Transverse colon (tissue), 4 donors: ENCODE measurements around the gene HDAC4. TPM values are rescaled to one million over a fixed set of nuclear protein-coding genes. Genes with fewer than 3 reads are reported as not detected.

ENCODE experiments used
- DNase-seq: peaks from one replicate; pipeline ENCODE4 v3.0.0-alpha.2; 2019
- H3K27ac ChIP-seq, 4 donors: fragments of 200-600 bp; sonication (generic); 2 replicates each; pipeline ENCODE4 v1.5.1; 2016 to 2018; ENCODE audit warnings: inconsistent platforms in 4 of 4
- H3K27me3 ChIP-seq: fragments of 200-600 bp; sonication (generic); 2 replicates; pipeline ENCODE4 v1.5.1; 2017; ENCODE audit warnings: inconsistent platforms
- H3K36me3 ChIP-seq, 4 donors: fragments of 200-600 bp; sonication (generic); 2 replicates each; pipeline ENCODE4 v1.5.1; 2017 to 2019; ENCODE audit warnings: inconsistent platforms in 4 of 4
- H3K4me1 ChIP-seq, 4 donors: fragments of 200-600 bp; sonication (generic); 2 replicates each; pipeline ENCODE4 v1.5.1; 2017 to 2020; ENCODE audit warnings: inconsistent platforms in 4 of 4
- H3K4me3 ChIP-seq, 4 donors: fragments of 200-600 bp; sonication (generic); 1 replicate in 1 of 4; 2 replicates in 3 of 4; pipeline versions ENCODE4 v1.5.1 to v1.6.1; 2017 to 2019; ENCODE audit warnings: inconsistent platforms in 4 of 4
- H3K9me3 ChIP-seq, 2 donors: fragments of 200-600 bp; sonication (generic); 2 replicates each; pipeline ENCODE4 v1.5.1; 2017 to 2019; ENCODE audit warnings: inconsistent platforms in 2 of 2
- CTCF ChIP-seq, 5 experiments: fragments of 200-600 bp in 3 of 5; fragments of 450-650 bp in 2 of 5; sonication (generic) in 3 of 5; IDR thresholded peaks; 1 replicate in 2 of 5; 2 replicates in 3 of 5; pipeline ENCODE4 v1.5.1; 2016 to 2017; ENCODE audit warnings: antibody characterized with exemption in 5 of 5, inconsistent platforms in 3 of 5, mild to moderate bottlenecking in 2 of 5, moderate library complexity in 1 of 5
- EP300 ChIP-seq: sonication (generic); formaldehyde crosslinking; IDR thresholded peaks from one replicate; pipeline ENCODE4 v1.6.1; 2017; ENCODE audit warnings: antibody characterized with exemption, low read depth
- POLR2A ChIP-seq: fragments of 450-650 bp; IDR thresholded peaks from one replicate; pipeline ENCODE4 v1.6.1; 2016; ENCODE audit warnings: antibody characterized with exemption, mild to moderate bottlenecking, moderate library complexity
- POLR2AphosphoS5 ChIP-seq, 3 donors: sonication (generic); formaldehyde crosslinking; IDR thresholded peaks; one replicate each; pipeline ENCODE4 v1.6.1; 2016; ENCODE audit warnings: antibody characterized with exemption in 3 of 3
- WGBS, 2 donors: methylation state at CpG; one replicate each; pipeline ENCODE4 v1.1.5; 2018; ENCODE audit warnings: low coverage in 1 of 2; 5-methylcytosine and 5-hydroxymethylcytosine counted together
- in situ Hi-C, 4 donors: fragments of 200-750 bp; cut with MboI; loops; one replicate each; pipeline versions ENCODE4 v1.15.0 to v1.15.1; 2017; ENCODE audit warnings: low sequenced_read_pairs in 3 of 4, low pct_ligation_motif_present in 1 of 4, low pct_unique_long_range_greater_than_20kb in 1 of 4
- intact Hi-C: fragments of 100-400 bp; cut with DNase I; formaldehyde crosslinking; loops from one replicate; pipeline ENCODE4 v1.15.1; 2023; ENCODE audit warnings: low total_unique reads
- total RNA-seq, 4 donors: library from RNA; depleted of rRNA; stranded (reverse); fragments of >200 nt; gene quantifications; one replicate each; pipeline ENCODE4 v1.1.0, GENCODE V29; 2016

The HDAC4 gene
- total RNA-seq, 4 donors from 2014 or later: 33.9 to 192 (median 112) TPM

GRCh38 chr2:239411117-239411516, 10.3 kb upstream of the HDAC4 start:
- intact Hi-C loops: no loop called here
- Histone ChIP-seq H3K27me3 (no peaks in the 10 kb centered on the region), H3K4me3 (no peak overlapping the region), H3K4me1 (no peaks in the 10 kb centered on the region), H3K36me3 (no peaks in the 10 kb centered on the region), H3K9me3 (peaks cover 0 to 2% of the 10 kb centered on the region in 2 donors), H3K27ac (no peak overlapping the region)
- no peak for DNase-seq
- TF ChIP-seq EP300 (no peak), POLR2AphosphoS5 (IDR thresholded peaks at IDR 0.05) (no peak), CTCF (IDR thresholded peaks at IDR 0.05) (no peak), POLR2A (no peak)
- WGBS, 2 donors: 83 to 89% methylated on average over 4 to 5 of the region's 5 CpGs
- in situ Hi-C loops: loop anchor here in 1 of 4 donors (25.0 kb wide), 1 partner anchor 576 kb away; no protein-coding TSS in a partner anchor

- intact Hi-C loops: loop anchor here (10.0 kb wide), 1 partner anchor 305 kb away; no protein-coding TSS in a partner anchor
- 79 to 82% methylated on average over 4 to 6 of the region's 6 CpGs for WGBS, 2 donors
- no peak for TF ChIP-seq POLR2AphosphoS5 (IDR thresholded peaks at IDR 0.05)
These were observed 9.2 kb upstream of the HDAC4 start for GRCh38 chr2:239409976-239410375.

GRCh38 chr2:239407112-239407511, 6.3 kb upstream of the HDAC4 start:
- no peak overlapping the region for H3K27ac ChIP-seq
- H3K4me3 ChIP-seq: no peak overlapping the region
- TF ChIP-seq CTCF (IDR thresholded peaks at IDR 0.05) (no peak), EP300 (no peak), POLR2AphosphoS5 (IDR thresholded peaks at IDR 0.05) (no peak), POLR2A (no peak)
- 85 to 88% methylated on average over 4 to 13 of the region's 13 CpGs for WGBS, 2 donors
- in situ Hi-C loops (loop anchor here in 1 of 4 donors (25.0 kb wide), 1 partner anchor 580 kb away; no protein-coding TSS in a partner anchor), intact Hi-C loops (loop anchor here (10.0 kb wide), 1 partner anchor 302 kb away; no protein-coding TSS in a partner anchor)
- H3K27me3 ChIP-seq: no peaks in the 10 kb centered on the region
- DNase-seq: no peak
- H3K9me3 ChIP-seq: no peaks in the 10 kb centered on the region
- no peaks in the 10 kb centered on the region for H3K36me3 ChIP-seq
- H3K4me1 ChIP-seq: peaks cover 0 to 5% (median 4%) of the 10 kb centered on the region in 4 donors

More at GRCh38 chr2:239409976-239410375, 9.2 kb upstream of the HDAC4 start:
- H3K9me3 ChIP-seq: peaks cover 0 to 2% of the 10 kb centered on the region in 2 donors
- no peak overlapping the region for H3K27ac ChIP-seq
- H3K27me3 ChIP-seq: no peaks in the 10 kb centered on the region
- no peaks in the 10 kb centered on the region for H3K4me1 ChIP-seq
- in situ Hi-C loops: loop anchor here in 1 of 4 donors (25.0 kb wide), 1 partner anchor 577 kb away; no protein-coding TSS in a partner anchor
- DNase-seq: no peak
- no peak overlapping the region for H3K4me3 ChIP-seq
- H3K36me3 ChIP-seq: no peaks in the 10 kb centered on the region

GRCh38 chr2:239406316-239406995, 5.6 kb upstream of the HDAC4 start:
- WGBS, 2 donors: 90% methylated on average over 11 of the region's 11 CpGs; no CpG with 5 or more reads in 1 of the 2 donors
- H3K4me3 ChIP-seq: no peak overlapping the region
- no peaks in the 10 kb centered on the region for H3K9me3 ChIP-seq
- TF ChIP-seq CTCF (IDR thresholded peaks at IDR 0.05) (no peak), POLR2AphosphoS5 (IDR thresholded peaks at IDR 0.05) (no peak), EP300 (no peak), POLR2A (no peak)
- H3K27me3 ChIP-seq: no peaks in the 10 kb centered on the region
- no peak for DNase-seq
- peaks cover 0 to 7% (median 5%) of the 10 kb centered on the region in 4 donors for H3K4me1 ChIP-seq
- in situ Hi-C loops: loop anchor here in 1 of 4 donors (25.0 kb wide), 1 partner anchor 581 kb away; no protein-coding TSS in a partner anchor
- intact Hi-C loops: loop anchor here (10.0 kb wide), 1 partner anchor 302 kb away; no protein-coding TSS in a partner anchor
- H3K36me3 ChIP-seq: no peaks in the 10 kb centered on the region
- no peak overlapping the region for H3K27ac ChIP-seq
